Lung (tissue), 12 donors: ENCODE measurements around the gene CPD. TPM values are rescaled to one million over a fixed set of nuclear protein-coding genes. Genes with fewer than 3 reads are reported as not detected.

Experiments
- ATAC-seq: fragments of 200-7000 bp; cut with Tn5 transposase; one replicate; pipeline ENCODE4 v1.9.1; 2020; ENCODE audit warnings: moderate number of reproducible peaks; ENCODE audit not compliant: insufficient read depth, low FRiP score
- DNase-seq, 3 donors: peaks; one replicate each; pipeline ENCODE4 v3.0.0-alpha.2; 2013 to 2017
- H3K27ac ChIP-seq, 2 donors: one replicate each; pipeline ENCODE4 v1.5.1; 2013; ENCODE audit warnings: mild to moderate bottlenecking in 2 of 2, moderate library complexity in 2 of 2, control low read depth in 1 of 2, inconsistent platforms in 1 of 2, low read depth in 1 of 2, low read length in 1 of 2
- H3K27me3 ChIP-seq, 3 donors: one replicate each; pipeline ENCODE4 v1.5.1; 2013; ENCODE audit warnings: low read length in 2 of 3; ENCODE audit not compliant: control insufficient read depth in 3 of 3, insufficient read depth in 3 of 3
- H3K36me3 ChIP-seq, 4 donors: one replicate each; pipeline ENCODE4 v1.5.1; 2013; ENCODE audit warnings: low read length in 4 of 4, mild to moderate bottlenecking in 1 of 4, moderate library complexity in 1 of 4; ENCODE audit not compliant: control insufficient read depth in 4 of 4, insufficient read depth in 4 of 4
- H3K4me1 ChIP-seq, 5 donors: one replicate each; pipeline ENCODE4 v1.5.1; 2013; ENCODE audit warnings: low read length in 5 of 5, mild to moderate bottlenecking in 2 of 5, moderate library complexity in 1 of 5; ENCODE audit not compliant: control insufficient read depth in 5 of 5, insufficient read depth in 5 of 5
- H3K4me3 ChIP-seq: one replicate; pipeline ENCODE4 v1.5.1; 2013; ENCODE audit warnings: mild to moderate bottlenecking, control low read depth, moderate library complexity
- H3K9ac ChIP-seq, 2 donors: one replicate each; pipeline ENCODE4 v1.5.1; 2013; ENCODE audit warnings: low read length in 2 of 2, control low read depth in 1 of 2; ENCODE audit not compliant: insufficient read depth in 1 of 2
- H3K9me3 ChIP-seq, 4 donors: one replicate each; pipeline ENCODE4 v1.5.1; 2013; ENCODE audit warnings: low read length in 3 of 4, mild to moderate bottlenecking in 1 of 4, moderate library complexity in 1 of 4; ENCODE audit not compliant: control insufficient read depth in 4 of 4, insufficient read depth in 3 of 4
- CTCF ChIP-seq: IDR thresholded peaks from 2 replicates; pipeline ENCODE4 v1.5.1; 2012; ENCODE audit warnings: mild to moderate bottlenecking; ENCODE audit errors: control extremely low read depth, extremely low read depth
- WGBS, 2 donors: extraction: QIAGEN DNeasy Blood & Tissue Kit; methylation state at CpG; one replicate each; pipeline ENCODE4 v1.1.7; 2013; 5-methylcytosine and 5-hydroxymethylcytosine counted together
- polyA plus RNA-seq, 2 donors: library from polyadenylated mRNA; stranded (reverse); fragments of 200-250 nt; gene quantifications; one replicate each; pipeline ENCODE4 v1.2.1, GENCODE V29; 2013
- total RNA-seq, 2 donors: library from RNA; depleted of rRNA in 1 of 2; stranded (reverse); fragments of >200 nt in 1 of 2; gene quantifications; one replicate each; pipeline ENCODE4 v1.2.1, GENCODE V29; 2014 to 2021
- donor health status: control.
- donor health status: control.
- donor health status: Bipolar disorder and iron deficiency.
- donor health status: healthy.
- donor health status: DM: yes; HTN: yes; CAD: no.

Gene CPD
- total and polyA plus RNA-seq, 4 donors, result 11.1 to 126 (median 88.1) TPM

GRCh38 chr17:30393491-30393890 is 14.8 kb downstream of the CPD start:
- no peak for DNase-seq
- Histone ChIP-seq H3K9ac (no peak overlapping the region), H3K27ac (no peak overlapping the region), H3K27me3 (no peaks in the 10 kb centered on the region), H3K36me3 (peaks cover 5 to 10% (median 6%) of the 10 kb centered on the region in 4 donors), H3K4me3 (no peak overlapping the region), H3K9me3 (no peaks in the 10 kb centered on the region), H3K4me1 (peaks cover 0 to 6% (median 3%) of the 10 kb centered on the region in 5 donors)
- ATAC-seq, result no peak
- WGBS, 2 donors, result 92 to 95% methylated on average over 4 of the region's 4 CpGs
- TF ChIP-seq CTCF, result no peak

- H3K27me3 ChIP-seq, result no peaks in the 10 kb centered on the region
- no peak overlapping the region for H3K9ac ChIP-seq
- TF ChIP-seq CTCF, result no peak
- H3K36me3 ChIP-seq, result peaks cover 3 to 10% (median 6%) of the 10 kb centered on the region in 4 donors
- WGBS, 2 donors, result 58 to 72% methylated on average over 5 to 6 of the region's 6 CpGs
- no peaks in the 10 kb centered on the region for H3K9me3 ChIP-seq
- H3K27ac ChIP-seq, result no peak overlapping the region
- no peak overlapping the region for H3K4me3 ChIP-seq
- DNase-seq (no peak), ATAC-seq (no peak)
- peaks cover 0 to 6% (median 3%) of the 10 kb centered on the region in 5 donors for H3K4me1 ChIP-seq
These were observed 15.5 kb downstream of the CPD start for GRCh38 chr17:30393911-30394867.

- no peak for TF ChIP-seq CTCF
- H3K4me3 ChIP-seq, result no peak overlapping the region
- peaks cover 0 to 6% (median 3%) of the 10 kb centered on the region in 5 donors for H3K4me1 ChIP-seq
- no peak overlapping the region for H3K27ac ChIP-seq
- H3K36me3 ChIP-seq, result peaks cover 2 to 10% (median 5%) of the 10 kb centered on the region in 4 donors
- no peaks in the 10 kb centered on the region for H3K9me3 ChIP-seq
- no peak overlapping the region for H3K9ac ChIP-seq
- ATAC-seq, result no peak
- WGBS, 2 donors, result 64 to 85% methylated on average over 2 of the region's 2 CpGs
- DNase-seq, result no peak
- H3K27me3 ChIP-seq, result no peaks in the 10 kb centered on the region
These were observed 16.8 kb downstream of the CPD start for GRCh38 chr17:30395398-30396022.
